ENCODE measurements around the gene SEZ6L.

SEZ6L gene

DNA sequence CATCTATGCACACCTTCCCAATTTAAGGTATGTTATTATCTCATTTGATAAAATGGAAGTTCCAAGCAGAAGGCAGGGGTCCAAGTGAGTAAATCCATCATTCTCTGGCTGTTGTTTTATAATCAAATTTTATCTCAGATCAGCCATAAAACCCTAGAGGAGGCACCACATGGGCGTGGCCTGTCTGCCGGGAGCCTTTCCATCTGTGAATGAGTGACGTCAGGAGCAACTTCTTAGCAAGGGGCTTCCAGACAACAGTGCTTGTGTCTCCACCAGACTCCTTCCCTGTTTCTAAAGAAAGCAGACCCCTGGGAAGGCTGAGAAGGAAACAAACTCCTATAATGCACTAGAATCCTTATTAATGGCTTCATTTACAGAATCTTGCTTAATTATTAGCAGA, 13.5 kb downstream of the SEZ6L start:
- DNase-seq: no peak

DNA sequence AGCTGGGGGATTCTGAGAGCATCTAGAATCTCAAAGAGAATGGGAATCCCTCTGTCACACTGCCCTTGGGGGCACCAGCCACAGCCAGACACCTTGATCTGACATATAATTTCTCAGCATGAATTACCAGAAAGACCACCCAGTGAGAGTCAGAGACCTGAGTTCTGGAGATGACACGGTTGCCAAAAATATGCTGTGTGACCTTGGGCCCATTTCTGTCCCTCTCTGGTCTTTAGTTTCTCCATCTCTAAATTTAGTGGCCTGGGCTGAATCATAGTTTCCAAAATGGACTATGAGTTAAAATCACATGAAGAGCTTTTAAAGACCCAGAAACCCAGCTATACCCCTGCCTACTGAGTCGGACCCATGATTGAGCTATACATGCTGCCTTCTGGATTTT, 15.9 kb downstream of the SEZ6L start:
- no peak for DNase-seq

DNA sequence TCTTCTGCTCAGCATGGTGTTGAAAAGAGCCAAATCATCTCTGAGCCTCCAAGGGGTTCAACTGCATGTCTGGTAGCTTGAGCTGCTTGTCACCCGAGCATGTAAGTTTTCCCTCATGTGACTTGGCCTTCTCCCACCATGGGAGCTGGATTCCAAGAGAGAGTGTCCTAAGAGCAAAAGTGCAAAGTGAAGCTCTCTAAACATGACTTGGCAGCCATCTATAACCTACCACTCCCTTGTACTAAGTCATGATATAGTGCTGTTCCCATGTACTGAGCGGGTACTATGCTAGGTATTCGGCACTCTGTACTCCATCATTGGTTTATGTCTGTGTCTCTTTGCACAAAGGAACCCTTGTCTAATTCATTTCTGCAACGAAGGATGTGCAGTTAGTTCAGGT, 19.1 kb downstream of the SEZ6L start:
- DNase-seq: no peak

DNA sequence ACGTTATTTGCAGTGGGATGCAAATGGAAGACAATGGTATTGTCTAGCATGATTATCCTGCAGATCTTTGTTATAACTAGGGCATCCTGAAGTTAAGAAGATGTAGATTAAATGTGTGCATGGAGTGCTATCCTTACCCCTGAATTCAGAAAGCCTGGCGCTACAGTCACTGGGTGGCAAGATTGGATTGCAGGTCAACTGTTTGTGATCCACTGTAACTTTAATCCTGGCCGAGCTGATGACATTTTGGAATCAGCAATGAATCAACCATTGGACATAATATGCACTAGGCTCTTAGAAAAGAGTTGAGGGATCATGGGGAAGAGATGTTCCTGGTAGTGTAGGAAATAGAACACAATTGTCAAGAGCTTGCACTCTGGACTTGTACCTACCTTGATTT, 25.1 kb downstream of the SEZ6L start:
- DNase-seq: no peak

DNA sequence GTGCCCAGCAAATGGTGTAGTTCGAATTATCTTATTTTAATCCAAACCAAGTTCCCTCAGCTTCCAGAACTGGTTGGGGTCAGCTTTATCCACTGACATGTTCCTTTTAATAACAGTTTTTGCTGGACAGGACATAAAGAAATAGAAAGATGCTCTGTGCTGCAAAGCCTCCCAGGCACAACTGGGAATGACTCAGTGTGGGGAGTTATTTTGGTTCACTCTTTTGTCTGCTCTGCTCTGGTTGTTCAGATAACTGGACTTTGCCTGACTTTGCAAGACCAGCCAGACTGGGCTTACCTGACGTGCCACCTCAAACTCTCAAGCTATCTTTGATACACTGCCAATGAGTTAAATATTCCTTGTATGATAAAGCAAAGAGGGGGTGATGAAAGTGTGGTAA, 25.6 kb downstream of the SEZ6L start:
- no peak for DNase-seq

DNA sequence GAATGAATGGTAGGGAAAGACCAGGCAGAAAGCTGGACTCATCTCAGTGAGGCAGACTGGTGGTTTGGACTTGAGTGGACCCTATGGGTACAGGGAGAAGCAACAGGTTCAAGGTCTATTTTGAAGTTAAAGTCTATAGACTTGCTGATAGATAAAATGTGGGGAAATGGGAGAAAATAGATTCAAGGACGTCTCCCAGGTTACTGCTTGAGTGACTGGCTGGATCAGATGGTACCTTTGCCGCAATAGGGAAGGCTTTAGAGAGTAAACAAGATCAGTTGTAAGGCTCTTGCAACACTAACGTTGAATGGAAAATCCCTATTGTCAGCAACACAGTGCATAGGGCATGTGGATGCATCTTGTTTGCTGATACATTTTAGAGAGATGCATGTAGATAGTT, 27.4 kb downstream of the SEZ6L start:
- DNase-seq: no peak

DNA sequence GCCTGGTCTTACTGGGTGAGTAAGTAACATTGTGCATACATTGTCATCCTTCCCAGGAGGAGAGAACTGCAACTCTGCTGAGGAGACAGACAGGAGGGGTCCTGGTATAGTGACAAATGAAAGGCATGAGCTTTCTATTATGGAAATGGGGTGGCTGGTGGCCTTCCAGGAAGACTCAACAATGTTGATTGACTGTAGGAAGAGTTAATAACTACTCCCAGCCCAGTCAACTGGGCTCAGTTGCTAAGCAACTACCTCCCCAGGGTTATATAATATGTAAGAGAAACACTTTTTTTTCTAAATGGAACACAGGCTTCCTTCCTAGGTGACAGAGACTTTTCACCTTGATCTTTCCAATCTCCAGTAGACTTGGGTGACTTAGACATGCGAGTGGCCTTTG, 28.2 kb downstream of the SEZ6L start:
- no peak for DNase-seq

DNA sequence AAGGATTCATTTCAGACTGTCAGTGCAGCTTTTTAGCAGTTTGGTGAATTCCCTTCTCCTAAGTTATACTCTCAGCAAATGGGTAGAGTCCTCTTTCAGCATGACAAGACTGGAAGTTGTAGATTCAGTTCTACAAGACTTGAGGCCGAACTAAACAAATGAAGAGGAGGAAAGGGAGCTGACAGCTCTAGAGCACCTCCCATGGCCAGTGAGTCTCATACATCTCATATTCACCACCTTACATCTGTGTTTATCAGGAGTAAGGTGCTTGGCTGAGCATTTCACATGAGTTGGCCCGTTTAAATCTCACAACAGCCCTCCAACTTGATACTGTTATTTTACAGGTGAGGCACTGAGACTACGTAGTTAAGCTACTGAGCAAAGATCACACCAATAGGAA, 30.4 kb downstream of the SEZ6L start:
- DNase-seq: no peak

DNA sequence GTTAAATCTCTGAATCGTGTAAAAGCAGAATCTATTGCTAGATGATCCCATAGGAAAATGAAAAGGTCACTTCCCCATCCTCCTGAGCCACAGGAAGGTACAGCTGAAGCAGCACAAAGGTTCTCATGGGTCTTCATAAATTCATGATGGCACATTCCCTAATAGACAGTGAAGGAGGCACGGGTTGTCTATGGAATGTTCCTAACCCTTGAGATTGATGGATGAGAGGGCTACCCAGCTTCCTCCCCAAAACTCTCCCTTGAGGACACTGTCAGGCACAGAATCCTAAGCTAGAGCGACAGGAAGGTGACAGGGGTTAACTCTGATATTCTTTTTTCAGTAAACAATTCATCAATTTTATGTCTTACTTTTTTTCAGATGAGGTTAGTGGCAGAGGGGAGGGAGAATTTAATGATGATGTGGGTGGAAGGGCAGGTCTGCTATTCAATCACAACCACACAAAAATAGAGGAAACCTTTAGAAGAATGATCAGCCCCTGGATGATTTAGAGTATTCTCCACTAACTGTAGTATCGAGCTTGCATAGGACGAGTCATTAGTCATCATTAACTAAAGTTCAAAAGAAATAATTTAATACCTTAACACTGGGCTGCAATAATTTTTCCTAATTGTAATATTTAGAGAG, 33.1 kb downstream of the SEZ6L start:
- no peak for DNase-seq

DNA sequence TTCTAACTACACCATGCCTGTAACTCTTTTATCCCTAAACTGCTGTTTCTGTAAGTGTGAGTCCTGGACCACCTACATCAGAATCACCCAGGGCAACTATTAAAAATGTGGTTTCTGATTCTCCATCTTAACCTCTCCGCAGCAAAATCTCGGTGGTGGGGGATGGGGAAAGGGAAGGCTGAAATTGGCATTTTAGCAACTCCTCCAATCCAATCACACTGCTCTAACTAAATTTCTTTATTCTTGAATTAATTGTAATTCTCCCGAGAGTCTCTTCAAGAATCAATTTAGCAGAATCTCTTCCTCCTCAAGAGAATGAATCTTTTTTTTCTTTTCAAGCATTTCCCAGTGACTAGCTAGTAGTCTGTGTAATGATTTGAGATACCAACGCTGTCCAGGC, 36.2 kb downstream of the SEZ6L start:
- DNase-seq: no peak

DNA sequence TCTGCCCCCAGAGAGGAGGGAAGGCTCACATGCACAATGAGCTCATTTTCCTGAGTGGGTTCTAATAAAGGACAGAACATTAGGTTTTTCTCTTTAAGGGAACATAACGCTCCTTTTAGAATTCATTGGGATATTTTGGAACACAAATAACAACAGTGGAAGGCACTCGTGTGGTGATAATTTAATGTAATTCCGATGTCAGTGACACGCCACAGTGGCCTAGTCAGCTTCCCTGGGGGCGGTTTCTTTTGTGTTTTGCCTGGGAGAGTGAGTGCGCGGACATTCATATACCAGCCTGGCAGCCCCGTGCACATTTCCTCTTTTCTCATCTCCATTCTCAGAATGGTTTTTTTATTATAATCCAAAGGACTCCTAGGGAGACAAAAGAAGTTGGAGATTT, 41.1 kb downstream of the SEZ6L start:
- DNase-seq: no peak

DNA sequence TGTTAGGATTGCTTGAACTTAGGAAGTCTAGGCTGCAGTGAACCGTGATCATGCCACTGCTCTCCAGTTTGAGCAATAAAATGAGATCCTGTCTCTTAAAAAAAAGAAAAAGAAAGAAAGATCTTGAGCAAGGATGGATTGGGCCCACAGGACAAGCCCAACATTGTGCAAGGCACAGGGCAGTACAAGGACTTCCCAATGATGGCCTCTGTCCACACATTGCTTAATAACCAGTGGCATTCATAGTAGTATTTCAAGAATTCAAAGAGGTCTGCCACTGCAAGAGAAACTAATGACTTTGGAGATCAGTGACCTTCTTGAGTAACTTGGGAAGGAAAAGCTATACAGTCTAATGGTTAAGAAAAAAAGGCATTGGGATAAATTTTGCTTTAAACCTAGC, 44.6 kb downstream of the SEZ6L start:
- no peak for DNase-seq

DNA sequence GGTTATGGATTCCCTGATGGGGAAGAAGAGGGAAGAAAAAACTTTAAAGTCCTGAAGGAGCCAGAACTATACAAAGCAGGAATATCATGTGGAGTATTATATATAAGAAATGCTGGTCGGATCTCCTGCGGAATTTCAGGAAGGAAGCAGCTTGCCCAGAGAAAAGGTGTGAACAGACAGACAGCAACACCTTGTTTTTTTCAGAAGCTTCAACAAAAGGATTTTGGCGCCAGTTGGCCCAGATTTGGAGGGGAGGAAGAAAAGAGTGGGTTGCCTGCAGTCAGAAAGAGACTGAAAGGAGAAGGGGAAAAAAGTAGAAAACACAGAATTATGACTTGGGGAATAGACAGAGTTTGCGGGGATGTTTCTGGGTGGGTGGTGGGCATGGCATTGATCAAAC, 45.2 kb downstream of the SEZ6L start:
- no peak for DNase-seq

DNA sequence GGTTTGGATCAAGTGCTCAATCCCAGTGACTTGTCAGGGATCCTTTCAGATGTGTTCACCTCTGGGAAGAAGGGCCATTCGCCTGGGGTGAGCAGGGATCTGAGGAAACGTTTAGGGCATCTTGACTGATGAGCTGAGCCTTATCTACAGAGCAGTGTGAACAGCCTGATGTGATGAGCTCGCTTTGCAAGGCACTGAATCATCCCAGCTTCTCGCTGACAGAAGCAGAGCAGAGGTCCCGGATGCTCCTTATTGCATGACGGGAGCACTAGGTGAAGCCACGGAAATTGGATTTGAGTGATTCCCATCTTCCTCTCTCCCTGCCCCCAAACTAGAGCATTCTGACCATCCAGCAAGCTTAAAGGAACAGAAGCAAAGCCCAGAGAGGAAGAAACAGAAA, 46.5 kb downstream of the SEZ6L start:
- no peak for DNase-seq

DNA sequence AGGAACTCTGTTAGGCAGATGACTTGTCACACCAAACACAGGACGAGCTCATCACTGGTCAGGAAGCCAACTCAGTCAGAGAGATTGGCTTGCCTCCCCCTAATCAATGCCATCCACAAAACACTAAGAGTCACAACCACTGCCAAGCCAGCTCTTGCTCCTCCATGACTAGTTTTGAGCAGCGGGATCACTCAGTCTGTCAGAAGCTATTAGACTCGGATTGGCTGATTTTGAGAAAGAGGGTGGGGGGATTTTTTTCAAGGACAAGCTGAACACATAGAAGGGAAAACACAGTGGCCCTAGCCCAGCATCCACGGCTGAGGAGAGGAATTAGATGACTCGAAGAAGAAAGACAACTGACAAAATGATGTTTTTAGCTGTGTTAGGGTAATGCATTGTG, 55.9 kb downstream of the SEZ6L start:
- no peak for DNase-seq

DNA sequence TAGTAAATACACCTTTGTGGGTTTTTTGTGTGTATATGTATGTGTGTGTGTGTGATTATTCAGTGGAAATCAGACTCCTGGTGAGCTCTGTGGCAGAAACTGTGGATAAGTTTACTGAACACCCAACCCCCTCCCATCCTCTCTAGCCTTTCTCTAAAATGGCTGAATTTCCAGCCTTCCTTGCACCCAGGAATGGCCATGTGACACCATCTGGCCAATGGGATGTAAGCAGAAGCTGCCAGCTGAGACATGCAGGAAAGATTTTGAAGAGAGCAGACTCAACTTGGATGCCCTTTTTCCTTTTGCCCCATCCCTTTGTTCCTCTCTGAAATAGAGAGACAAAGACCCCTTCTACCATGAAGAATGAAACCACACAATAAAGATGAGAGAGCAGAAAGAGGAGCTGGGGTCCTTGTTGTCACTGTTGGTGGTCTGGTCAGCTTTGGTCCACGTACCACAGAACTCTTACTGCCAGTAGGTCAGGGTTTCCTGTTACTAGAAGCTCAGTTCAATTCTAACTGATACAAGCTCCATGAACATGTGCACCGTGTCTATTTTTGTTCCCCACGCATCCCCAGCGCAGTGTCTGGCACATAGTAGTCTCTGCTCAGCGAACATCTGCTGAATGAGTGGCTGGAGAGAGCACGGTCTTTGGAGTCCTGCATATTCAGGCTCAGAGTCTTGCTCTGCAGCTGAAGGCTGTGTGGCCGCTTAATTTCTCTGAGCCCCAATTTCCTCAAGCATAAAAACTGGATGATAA, 57.5 kb downstream of the SEZ6L start:
- no peak for DNase-seq

DNA sequence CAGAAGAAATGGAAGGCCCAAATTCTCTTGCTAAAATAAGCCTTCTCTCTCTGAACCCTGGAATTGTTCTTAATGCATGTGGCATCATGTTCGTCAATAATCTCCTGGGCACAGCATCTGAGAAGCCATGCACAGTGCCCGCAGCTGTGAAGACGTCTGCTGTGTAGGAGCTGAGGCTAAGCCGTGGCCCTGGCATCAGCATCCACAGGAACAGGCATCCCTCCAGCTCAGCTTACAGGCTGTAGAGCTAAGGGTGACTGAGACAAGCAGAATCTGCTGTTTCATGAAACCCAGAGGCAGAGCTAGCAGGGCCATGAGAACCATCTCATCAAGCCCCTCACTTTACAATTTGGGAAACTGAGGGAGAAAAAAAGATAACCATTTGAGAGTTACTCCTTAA, 60.6 kb downstream of the SEZ6L start:
- DNase-seq: no peak

DNA sequence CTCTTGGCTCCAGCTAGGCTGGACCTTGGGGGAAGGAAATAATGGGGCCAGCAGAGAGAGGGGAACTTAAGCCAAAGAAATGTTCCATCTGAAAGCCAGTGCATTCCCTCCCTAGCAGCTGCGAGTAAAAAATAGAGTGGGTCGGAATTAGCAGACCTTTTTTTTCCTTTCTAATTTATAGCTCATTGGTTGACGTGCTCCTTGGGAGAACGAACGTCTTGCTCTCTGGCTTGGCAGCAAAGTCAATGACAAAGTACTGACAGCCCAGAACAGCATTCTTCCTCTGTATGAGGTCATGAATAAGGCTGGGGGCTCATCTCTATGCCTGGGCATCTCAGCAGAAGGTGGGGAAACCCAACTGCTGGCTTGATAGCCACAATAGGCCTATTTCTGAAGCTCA, 65.0 kb downstream of the SEZ6L start:
- no peak for DNase-seq

DNA sequence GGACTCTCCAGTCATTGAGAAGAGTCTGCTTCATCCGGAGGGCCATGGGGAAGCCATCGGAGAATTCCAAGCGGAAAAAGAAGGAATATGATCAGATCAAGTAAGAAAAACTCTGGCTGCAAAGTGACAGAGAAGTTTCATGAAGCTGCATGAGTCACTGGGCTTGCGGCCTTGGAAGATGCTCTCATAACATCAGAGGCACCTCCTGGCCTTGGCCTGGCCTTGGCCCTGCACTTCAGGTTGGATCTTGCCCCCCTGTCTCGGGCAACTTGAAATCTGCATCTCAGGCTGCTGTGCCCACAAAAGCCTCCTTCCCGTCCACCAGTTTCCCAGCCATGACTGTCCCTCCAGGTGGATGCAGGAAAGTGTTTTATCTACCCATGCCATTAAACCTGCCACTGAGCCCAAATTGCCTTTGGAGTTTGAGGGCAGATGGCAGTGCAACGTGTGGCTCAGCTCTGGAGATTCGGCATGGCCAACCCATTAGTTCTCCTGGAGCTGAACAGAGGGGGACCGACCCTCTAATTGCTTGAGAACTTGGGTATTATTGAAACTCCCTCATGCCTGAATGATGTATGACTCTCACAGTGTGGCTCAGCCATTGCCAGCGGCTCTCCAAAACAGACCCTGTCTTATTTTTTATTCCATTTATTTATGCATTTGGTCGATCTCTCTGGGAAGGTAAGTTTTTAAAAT, 66.7 kb downstream of the SEZ6L start:
- DNase-seq: no peak

DNA sequence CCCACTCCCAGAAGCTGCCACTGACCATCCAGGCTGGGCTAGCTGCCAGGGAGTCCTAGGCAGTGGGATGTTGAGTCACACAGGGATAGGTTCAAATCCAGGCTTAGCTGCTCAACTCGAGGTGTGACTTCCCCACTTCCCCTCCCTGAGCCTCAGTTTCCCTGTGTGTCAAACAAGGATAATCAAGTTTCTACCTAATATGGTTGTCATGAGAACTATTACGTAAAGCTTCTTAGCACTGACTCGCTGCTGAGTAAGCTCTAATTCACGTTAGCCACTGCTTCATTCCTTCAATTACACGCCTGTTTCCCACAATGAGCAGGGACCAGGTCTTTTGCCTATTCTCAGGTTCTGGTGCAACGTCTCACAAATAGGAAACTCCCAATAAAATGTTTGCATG, 67.7 kb downstream of the SEZ6L start:
- no peak for DNase-seq

DNA sequence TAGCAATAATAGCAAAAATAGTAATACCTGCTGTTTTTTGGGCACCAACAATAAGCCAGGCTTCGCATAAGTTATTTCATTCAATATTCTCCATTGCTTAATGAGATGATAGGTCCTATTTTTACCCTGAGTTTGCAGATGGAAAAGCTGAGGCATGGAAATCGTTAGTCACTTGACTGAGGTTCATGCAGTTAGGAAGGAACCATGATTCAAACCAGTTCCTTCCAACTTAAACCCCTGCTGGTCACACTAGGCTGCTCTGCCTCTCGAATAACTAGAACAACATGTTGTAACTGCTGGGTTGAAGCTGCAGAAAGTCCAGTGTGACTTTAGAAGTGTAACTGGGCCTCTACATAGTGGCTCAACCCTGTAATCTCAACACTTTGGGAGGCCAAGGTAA, 69.3 kb downstream of the SEZ6L start:
- DNase-seq: peak; percentile 5

DNA sequence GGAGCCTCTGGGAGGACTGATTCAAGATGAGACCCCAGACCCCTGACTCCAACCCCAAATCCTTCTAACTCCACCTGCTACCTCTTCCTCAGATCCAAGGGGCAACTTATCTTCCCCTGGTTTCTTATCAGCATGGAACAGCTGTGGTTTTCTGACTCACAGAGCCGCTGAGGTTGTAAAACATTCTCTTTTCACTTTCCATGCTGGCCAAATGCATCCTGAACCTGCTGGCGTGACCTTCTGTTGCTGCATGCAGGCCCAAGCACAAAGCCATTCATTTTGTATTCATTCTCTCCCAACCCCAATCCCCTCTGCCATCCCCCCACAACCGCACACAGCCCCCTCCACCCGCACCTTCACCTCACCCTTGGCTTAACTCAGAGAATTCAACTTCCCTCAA, 70.3 kb downstream of the SEZ6L start:
- no peak for DNase-seq

DNA sequence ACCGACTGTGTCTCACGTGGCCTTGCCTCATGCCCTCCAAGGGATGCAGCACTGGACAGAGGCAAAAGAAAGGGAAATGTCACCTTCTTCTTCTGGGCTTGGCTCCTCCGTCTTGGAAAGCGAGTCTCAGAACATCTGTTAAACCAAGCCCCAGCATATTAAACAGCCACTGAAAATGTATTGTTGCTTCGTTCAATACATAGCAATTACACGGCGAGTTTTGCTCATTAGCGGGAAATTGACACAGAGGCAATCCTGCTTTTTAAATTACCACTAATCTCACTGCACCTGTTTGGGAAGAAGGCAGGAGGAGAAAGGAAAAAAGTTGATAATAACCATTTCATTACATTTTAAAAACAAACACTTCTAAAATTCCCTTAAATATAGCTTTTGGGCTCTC, 72.1 kb downstream of the SEZ6L start:
- no peak for DNase-seq

DNA sequence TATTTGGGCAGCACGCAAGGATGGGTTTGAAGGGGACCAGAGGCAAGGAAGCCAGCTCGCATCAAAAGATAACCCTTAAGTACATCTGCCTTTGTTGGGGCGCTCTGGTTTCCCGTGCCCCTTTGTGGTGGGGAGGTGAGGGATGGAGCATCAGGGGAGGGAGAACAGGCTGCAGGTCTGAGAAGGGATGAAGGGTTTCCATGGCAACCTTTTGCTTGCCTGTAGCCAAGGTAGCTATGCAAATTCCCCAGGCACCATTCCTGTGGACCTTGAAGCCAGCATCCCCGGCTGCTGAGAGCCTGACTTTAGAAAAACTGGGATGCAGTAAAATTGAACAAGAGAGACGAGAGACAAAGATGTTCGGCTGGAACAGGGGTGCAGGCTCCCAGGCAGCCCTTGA, 75.7 kb downstream of the SEZ6L start:
- DNase-seq: no peak

DNA sequence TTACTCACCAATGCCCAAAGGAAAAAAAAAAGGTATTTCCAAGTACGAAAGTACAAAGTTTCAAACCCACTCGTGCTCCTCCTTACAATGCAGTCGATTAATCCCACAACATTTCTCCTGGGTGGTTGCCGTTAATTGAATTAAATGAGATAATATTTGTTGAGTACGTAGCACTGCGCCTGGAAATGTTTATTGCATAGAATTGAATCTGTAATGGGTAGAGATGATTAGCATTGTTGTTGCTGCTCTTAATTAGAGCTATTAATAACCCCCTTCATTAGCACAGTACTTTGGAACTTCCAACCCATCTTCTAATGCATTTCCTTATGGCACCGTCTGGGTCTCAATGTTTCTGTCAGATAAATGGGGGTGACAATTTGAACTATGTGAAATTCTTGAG, 77.3 kb downstream of the SEZ6L start:
- no peak for DNase-seq
